ENCODE results near the gene FGD2.
A peak's percentile ranks its signal among the peaks of the same experiment; 100 is the strongest.

FGD2 gene, protein sequence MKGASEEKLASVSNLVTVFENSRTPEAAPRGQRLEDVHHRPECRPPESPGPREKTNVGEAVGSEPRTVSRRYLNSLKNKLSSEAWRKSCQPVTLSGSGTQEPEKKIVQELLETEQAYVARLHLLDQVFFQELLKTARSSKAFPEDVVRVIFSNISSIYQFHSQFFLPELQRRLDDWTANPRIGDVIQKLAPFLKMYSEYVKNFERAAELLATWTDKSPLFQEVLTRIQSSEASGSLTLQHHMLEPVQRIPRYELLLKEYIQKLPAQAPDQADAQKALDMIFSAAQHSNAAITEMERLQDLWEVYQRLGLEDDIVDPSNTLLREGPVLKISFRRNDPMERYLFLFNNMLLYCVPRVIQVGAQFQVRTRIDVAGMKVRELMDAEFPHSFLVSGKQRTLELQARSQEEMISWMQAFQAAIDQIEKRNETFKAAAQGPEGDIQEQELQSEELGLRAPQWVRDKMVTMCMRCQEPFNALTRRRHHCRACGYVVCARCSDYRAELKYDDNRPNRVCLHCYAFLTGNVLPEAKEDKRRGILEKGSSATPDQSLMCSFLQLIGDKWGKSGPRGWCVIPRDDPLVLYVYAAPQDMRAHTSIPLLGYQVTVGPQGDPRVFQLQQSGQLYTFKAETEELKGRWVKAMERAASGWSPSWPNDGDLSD

DNA sequence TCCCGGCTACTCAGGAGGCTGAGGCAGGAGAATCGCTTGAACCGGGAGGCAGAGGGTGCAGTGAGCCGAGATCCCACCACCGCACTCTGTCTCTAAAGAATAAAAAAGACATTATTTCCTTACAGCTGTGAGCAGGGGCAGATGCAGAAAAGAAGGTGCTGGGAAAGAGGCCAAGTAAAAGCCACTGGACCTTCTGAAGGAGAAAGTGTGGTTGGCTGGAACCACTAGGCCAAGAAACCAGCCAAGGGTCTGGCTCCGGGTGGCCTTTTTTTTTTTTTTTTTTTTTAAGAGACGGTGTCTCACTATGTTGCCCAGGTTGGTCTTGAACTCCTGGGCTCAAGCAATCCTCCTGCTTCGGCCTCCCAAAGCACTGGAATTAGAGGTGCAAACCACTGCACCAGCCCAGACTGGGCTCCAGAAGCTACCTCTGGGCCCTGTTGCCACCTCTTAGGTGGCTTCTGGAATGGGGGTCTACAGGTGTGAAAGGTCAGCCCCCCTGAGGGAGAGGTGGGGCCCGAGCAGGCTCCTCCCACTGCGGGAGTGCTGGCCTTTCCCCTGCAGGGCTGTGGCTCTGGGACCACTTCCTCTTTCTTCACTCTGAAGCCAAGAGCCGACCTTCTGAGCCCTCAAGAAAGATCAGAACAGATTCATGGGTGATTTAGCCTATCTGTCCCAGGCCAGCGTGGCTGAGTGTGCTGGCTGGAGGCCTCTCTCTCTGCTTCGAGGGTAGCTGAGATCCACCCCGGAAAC, at the start of gene FGD2:
Gene FGD2, plus strand, starts transcription at position 595 of the 750 bp plus-strand sequence. CDS start 163 bp downstream, outside the sequence.
- DNase-seq (ENCODE audit: low read depth) = no peak
- no peak for TF ChIP-seq CTCF (conservative IDR thresholded peaks at IDR 0.05; ENCODE audit: control insufficient read depth, insufficient read depth, low read depth, low read length)
- no peak within 1 kb of the TSS for H3K4me3 ChIP-seq (ENCODE audit: control insufficient read depth, low read depth, low read length)

GRCh38 chr6:36955671-36956445, 49.6 kb upstream of the FGD2 start:
- no peak overlapping the region for H3K4me3 ChIP-seq (ENCODE audit: control insufficient read depth, low read depth, low read length)
- no peak for TF ChIP-seq CTCF (conservative IDR thresholded peaks at IDR 0.05; ENCODE audit: control insufficient read depth, insufficient read depth, low read depth, low read length)
- peak; percentile 20 for DNase-seq (ENCODE audit: low read depth)

DNA sequence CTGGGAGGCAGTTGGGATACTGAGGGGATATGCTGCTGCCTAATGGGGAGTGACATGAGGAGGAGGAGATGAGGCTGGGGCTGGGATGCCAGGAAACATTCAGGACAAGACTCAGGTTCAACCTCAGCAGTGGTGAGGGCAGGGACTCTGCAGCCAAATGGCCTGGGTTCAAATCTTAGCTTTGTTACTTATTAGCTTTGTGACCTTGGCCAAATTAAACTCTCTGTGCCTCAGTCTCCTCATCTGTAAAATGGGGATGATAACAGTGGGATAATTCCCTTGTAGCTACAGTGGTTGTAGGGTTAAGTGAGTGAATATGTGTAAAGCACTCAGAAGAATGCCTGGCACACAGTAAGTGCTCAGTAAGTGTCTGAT, 49.0 kb upstream of the FGD2 start:
- DNase-seq (ENCODE audit: low read depth) = no peak
- H3K4me3 ChIP-seq (ENCODE audit: control insufficient read depth, low read depth, low read length) = no peak overlapping the region
- TF ChIP-seq CTCF (conservative IDR thresholded peaks at IDR 0.05; ENCODE audit: control insufficient read depth, insufficient read depth, low read depth, low read length) = no peak

GRCh38 chr6:36957773-36958271, 47.6 kb upstream of the FGD2 start:
- TF ChIP-seq CTCF (conservative IDR thresholded peaks at IDR 0.05; ENCODE audit: control insufficient read depth, insufficient read depth, low read depth, low read length) = no peak
- H3K4me3 ChIP-seq (ENCODE audit: control insufficient read depth, low read depth, low read length) = no peak overlapping the region
- DNase-seq (ENCODE audit: low read depth) = no peak

GRCh38 chr6:36958775-36959554, 46.5 kb upstream of the FGD2 start:
- TF ChIP-seq CTCF (conservative IDR thresholded peaks at IDR 0.05; ENCODE audit: control insufficient read depth, insufficient read depth, low read depth, low read length) = no peak
- no peak for DNase-seq (ENCODE audit: low read depth)
- no peak overlapping the region for H3K4me3 ChIP-seq (ENCODE audit: control insufficient read depth, low read depth, low read length)
